KMS-11 (cell line): ENCODE data around the gene TMEM63B.

Experiments used
- H2AFZ ChIP-seq: fragments of 200-600 bp; sonication (generic); 2 replicates; pipeline ENCODE4 v1.6.1; 2016; ENCODE audit warnings: antibody characterized with exemption, mixed run types, low read depth
- H3K27ac ChIP-seq: fragments of 200-600 bp; sonication (generic); 2 replicates; pipeline ENCODE4 v1.6.1; 2016; ENCODE audit warnings: mild to moderate bottlenecking, mixed run types
- H3K27me3 ChIP-seq: fragments of 200-600 bp; sonication (generic); 2 replicates; pipeline ENCODE4 v1.6.1; 2017; ENCODE audit warnings: mild to moderate bottlenecking, low read depth, mixed run types, moderate library complexity; ENCODE audit not compliant: insufficient read depth
- H3K36me3 ChIP-seq: fragments of 200-600 bp; sonication (generic); 2 replicates; pipeline ENCODE4 v1.6.1; 2017; ENCODE audit warnings: mild to moderate bottlenecking, mixed run types; ENCODE audit not compliant: insufficient read depth
- H3K4me1 ChIP-seq: fragments of 200-600 bp; sonication (generic); 2 replicates; pipeline ENCODE4 v1.6.1; 2016; ENCODE audit warnings: mild to moderate bottlenecking, low read depth, mixed run types; ENCODE audit not compliant: poor library complexity, severe bottlenecking
- H3K4me2 ChIP-seq: fragments of 200-600 bp; sonication (generic); 2 replicates; pipeline ENCODE4 v1.7.0; 2016; ENCODE audit warnings: mild to moderate bottlenecking, mixed run types
- H3K4me3 ChIP-seq: fragments of 200-600 bp; sonication (generic); IDR thresholded peaks from 2 replicates; pipeline ENCODE4 v1.6.1; 2017; ENCODE audit warnings: low read depth, low read length, mixed read lengths; ENCODE audit not compliant: insufficient read depth
- H3K79me2 ChIP-seq: fragments of 200-600 bp; sonication (generic); 2 replicates; pipeline ENCODE4 v1.6.1; 2016; ENCODE audit warnings: low read depth, mixed run types; ENCODE audit not compliant: insufficient read depth
- H3K9ac ChIP-seq: fragments of 200-600 bp; sonication (generic); 2 replicates; pipeline ENCODE4 v1.6.1; 2016; ENCODE audit warnings: mild to moderate bottlenecking, mixed run types
- H4K20me1 ChIP-seq: fragments of 200-600 bp; sonication (generic); 2 replicates; pipeline ENCODE4 v1.6.1; 2016; ENCODE audit warnings: mild to moderate bottlenecking, mixed run types; ENCODE audit not compliant: insufficient read depth
- CTCF ChIP-seq: fragments of 200-600 bp; sonication (generic); conservative IDR thresholded peaks from 2 replicates; pipeline ENCODE4 v1.6.1; 2017; ENCODE audit warnings: low read depth, mild to moderate bottlenecking, antibody characterized with exemption, low read length, moderate library complexity, mixed read lengths

TMEM63B gene

GRCh38 chr6:44122801-44123200, 4.6 kb upstream of the TMEM63B start:
- Histone ChIP-seq H3K36me3 (no peaks in the 10 kb centered on the region), H3K4me1 (peaks cover 78% of the 10 kb centered on the region), H3K4me3 (no peak overlapping the region), H2AFZ (no peak overlapping the region), H3K9ac (no peak overlapping the region), H3K27ac (no peak overlapping the region), H3K27me3 (no peaks in the 10 kb centered on the region), H3K79me2 (peaks cover 91% of the 10 kb centered on the region), H4K20me1 (peaks cover 72% of the 10 kb centered on the region), H3K4me2 (peak overlapping the region; percentile 14; the same call in 1 of the 2 replicates)
- no peak for TF ChIP-seq CTCF

- Histone ChIP-seq H3K27me3 (no peaks in the 10 kb centered on the region), H2AFZ (no peak overlapping the region), H3K27ac (no peak overlapping the region), H3K4me1 (peaks cover 70% of the 10 kb centered on the region), H3K36me3 (no peaks in the 10 kb centered on the region), H3K4me3 (no peak overlapping the region), H3K4me2 (peak overlapping the region; percentile 10; the same call in 1 of the 2 replicates), H3K79me2 (peaks cover 84% of the 10 kb centered on the region), H4K20me1 (peaks cover 64% of the 10 kb centered on the region), H3K9ac (no peak overlapping the region)
- TF ChIP-seq CTCF, result no peak
Observed at GRCh38 chr6:44123544-44123943, 3.8 kb upstream of the TMEM63B start.

- peaks cover 54% of the 10 kb centered on the region for H3K79me2 ChIP-seq
- H4K20me1 ChIP-seq, result peaks cover 41% of the 10 kb centered on the region
- no peaks in the 10 kb centered on the region for H3K36me3 ChIP-seq
- no peak for TF ChIP-seq CTCF
- H3K9ac ChIP-seq, result peak overlapping the region; percentile 73
- H3K27ac ChIP-seq, result peak overlapping the region; percentile 45
- H3K4me3 ChIP-seq, result no peak overlapping the region
- H3K4me2 ChIP-seq, result peak overlapping the region; percentile 88
- H3K27me3 ChIP-seq, result no peaks in the 10 kb centered on the region
- peaks cover 50% of the 10 kb centered on the region for H3K4me1 ChIP-seq
- H2AFZ ChIP-seq, result peak overlapping the region; percentile 14; the same call in 1 of the 2 replicates
Observed at GRCh38 chr6:44126320-44127149, 819 bp upstream of the TMEM63B start.

- Histone ChIP-seq H3K4me3 (no peak overlapping the region), H3K79me2 (peaks cover 36% of the 10 kb centered on the region), H3K4me1 (peaks cover 33% of the 10 kb centered on the region), H4K20me1 (peaks cover 29% of the 10 kb centered on the region), H2AFZ (peak overlapping the region; percentile 68), H3K36me3 (no peaks in the 10 kb centered on the region), H3K9ac (peak overlapping the region; percentile 54), H3K4me2 (peak overlapping the region; percentile 59; the same call in 1 of the 2 replicates), H3K27ac (no peak overlapping the region), H3K27me3 (no peaks in the 10 kb centered on the region)
- TF ChIP-seq CTCF, result no peak
Observed at GRCh38 chr6:44128020-44128917, 915 bp downstream of the TMEM63B start.
